Rectal smooth muscle tissue (tissue), 1 donor: Measurements from ENCODE around the gene DGCR8.

Experiments
- H3K27ac ChIP-seq: one replicate; pipeline ENCODE4 v1.7.0; 2013; ENCODE audit warnings: low read depth, low read length, inconsistent platforms
- H3K27me3 ChIP-seq: one replicate; pipeline ENCODE4 v1.7.0; 2013; ENCODE audit warnings: low read length; ENCODE audit not compliant: control insufficient read depth, insufficient read depth
- H3K36me3 ChIP-seq: one replicate; pipeline ENCODE4 v1.7.0; 2013; ENCODE audit warnings: low read length; ENCODE audit not compliant: control insufficient read depth, insufficient read depth
- H3K4me1 ChIP-seq: one replicate; pipeline ENCODE4 v1.7.0; 2013; ENCODE audit warnings: low read length; ENCODE audit not compliant: control insufficient read depth, insufficient read depth
- H3K4me3 ChIP-seq: one replicate; pipeline ENCODE4 v1.7.0; 2013; ENCODE audit warnings: low read length
- H3K9ac ChIP-seq: one replicate; pipeline ENCODE4 v1.7.0; 2013; ENCODE audit warnings: low read length

DGCR8 gene

GRCh38 chr22:20113551-20114310 lies 33.7 kb downstream of the DGCR8 start:
- no peak overlapping the region for H3K4me3 ChIP-seq
- no peaks in the 10 kb centered on the region for H3K27me3 ChIP-seq
- peaks cover 10% of the 10 kb centered on the region for H3K4me1 ChIP-seq
- no peak overlapping the region for H3K27ac ChIP-seq
- H3K36me3 ChIP-seq, result peaks cover 33% of the 10 kb centered on the region
- no peak overlapping the region for H3K9ac ChIP-seq

GRCh38 chr22:20114506-20115475 lies 34.8 kb downstream of the DGCR8 start:
- H3K27me3 ChIP-seq, result no peaks in the 10 kb centered on the region
- H3K27ac ChIP-seq, result no peak overlapping the region
- peaks cover 33% of the 10 kb centered on the region for H3K36me3 ChIP-seq
- H3K9ac ChIP-seq, result no peak overlapping the region
- H3K4me3 ChIP-seq, result no peak overlapping the region
- peaks cover 10% of the 10 kb centered on the region for H3K4me1 ChIP-seq

GRCh38 chr22:20115691-20116375 lies 35.8 kb downstream of the DGCR8 start, which contains the start of gene RANBP1:
Gene RANBP1 (plus strand): TSS chr22:20116104. CDS start chr22:20116185, 81 bp downstream.
- Histone ChIP-seq H3K27me3 (no peaks in the 10 kb centered on the region), H3K36me3 (peaks cover 30% of the 10 kb centered on the region), H3K27ac (peak within 1 kb of the TSS; percentile 72), H3K9ac (peak within 1 kb of the TSS; percentile 66), H3K4me1 (peaks cover 10% of the 10 kb centered on the region), H3K4me3 (peak within 1 kb of the TSS; percentile 83)

GRCh38 chr22:20116376-20116950 lies 36.4 kb downstream of the DGCR8 start:
- Histone ChIP-seq H3K9ac (peak overlapping the region; percentile 66), H3K4me1 (peaks cover 10% of the 10 kb centered on the region), H3K27ac (peak overlapping the region; percentile 72), H3K36me3 (peaks cover 30% of the 10 kb centered on the region), H3K4me3 (peak overlapping the region; percentile 83), H3K27me3 (no peaks in the 10 kb centered on the region)

GRCh38 chr22:20116951-20117632 lies 37.1 kb downstream of the DGCR8 start, which contains the start of gene TRMT2A:
Gene TRMT2A (minus strand): TSS chr22:20117226. CDS start chr22:20116906, 320 bp downstream.
- peaks cover 27% of the 10 kb centered on the region for H3K36me3 ChIP-seq
- H3K4me3 ChIP-seq, result peak within 1 kb of the TSS; percentile 83
- H3K9ac ChIP-seq, result peak within 1 kb of the TSS; percentile 66
- H3K27ac ChIP-seq, result peak within 1 kb of the TSS; percentile 72
- no peaks in the 10 kb centered on the region for H3K27me3 ChIP-seq
- peaks cover 10% of the 10 kb centered on the region for H3K4me1 ChIP-seq

- H3K4me3 ChIP-seq, result peak overlapping the region; percentile 78
- peaks cover 10% of the 10 kb centered on the region for H3K4me1 ChIP-seq
- H3K27ac ChIP-seq, result peak overlapping the region; percentile 64
- H3K36me3 ChIP-seq, result peaks cover 27% of the 10 kb centered on the region
- H3K27me3 ChIP-seq, result no peaks in the 10 kb centered on the region
- peak overlapping the region; percentile 30 for H3K9ac ChIP-seq
These were observed 37.7 kb downstream of the DGCR8 start for GRCh38 chr22:20117633-20118299.

GRCh38 chr22:20118300-20119020 lies 38.4 kb downstream of the DGCR8 start:
- peak overlapping the region; percentile 78 for H3K4me3 ChIP-seq

GRCh38 chr22:20121856-20122415 lies 41.9 kb downstream of the DGCR8 start:
- Histone ChIP-seq H3K36me3 (peaks cover 14% of the 10 kb centered on the region), H3K27ac (no peak overlapping the region), H3K4me1 (peaks cover 8% of the 10 kb centered on the region), H3K27me3 (no peaks in the 10 kb centered on the region), H3K4me3 (no peak overlapping the region), H3K9ac (no peak overlapping the region)

More at GRCh38 chr22:20118300-20119020, 38.4 kb downstream of the DGCR8 start:
- H3K4me1 ChIP-seq, result peaks cover 10% of the 10 kb centered on the region
- no peaks in the 10 kb centered on the region for H3K27me3 ChIP-seq
- H3K9ac ChIP-seq, result peak overlapping the region; percentile 30
- H3K27ac ChIP-seq, result peak overlapping the region; percentile 64
- H3K36me3 ChIP-seq, result peaks cover 23% of the 10 kb centered on the region

GRCh38 chr22:20123366-20124082 lies 43.5 kb downstream of the DGCR8 start:
- Histone ChIP-seq H3K4me1 (peaks cover 2% of the 10 kb centered on the region), H3K27ac (no peak overlapping the region), H3K27me3 (no peaks in the 10 kb centered on the region), H3K36me3 (peaks cover 14% of the 10 kb centered on the region), H3K4me3 (no peak overlapping the region), H3K9ac (no peak overlapping the region)
